Endothelial cell of umbilical vein (primary cell): ENCODE results near the gene SNX9.

Experiments
- EZH2 ChIP-seq: IDR thresholded peaks from 2 replicates; pipeline ENCODE4 v1.6.1; 2012; ENCODE audit warnings: borderline replicate concordance, low read depth, mild to moderate bottlenecking, moderate library complexity, low read length, inconsistent platforms; ENCODE audit not compliant: severe bottlenecking
- FOS ChIP-seq: IDR thresholded peaks from 2 replicates; pipeline ENCODE4 v1.6.1; 2011; ENCODE audit warnings: mild to moderate bottlenecking, low read length, moderate library complexity, borderline replicate concordance; ENCODE audit not compliant: insufficient read depth
- GATA2 ChIP-seq: IDR thresholded peaks from 2 replicates; pipeline ENCODE4 v1.7.0; 2011; ENCODE audit warnings: low read depth, mild to moderate bottlenecking, moderate library complexity, mixed read lengths, low read length; ENCODE audit not compliant: insufficient read length, insufficient read depth
- MAX ChIP-seq: IDR thresholded peaks from 2 replicates; pipeline ENCODE4 v1.6.1; 2011; ENCODE audit not compliant: insufficient read depth, insufficient read length
- MYC ChIP-seq: IDR thresholded peaks from one replicate; pipeline ENCODE4 v1.6.1; 2011; ENCODE audit warnings: mild to moderate bottlenecking, low read depth, low read length
- POLR2A ChIP-seq: IDR thresholded peaks from 2 replicates; pipeline ENCODE4 v1.6.1; 2012; ENCODE audit warnings: low read depth, mild to moderate bottlenecking, control low read depth, low read length
- POLR2AphosphoS5 ChIP-seq: IDR thresholded peaks from 2 replicates; pipeline ENCODE4 v1.6.1; 2012; ENCODE audit warnings: low read depth, mild to moderate bottlenecking, control low read depth, low read length, moderate library complexity; ENCODE audit not compliant: insufficient read depth
- TF ChIP-seq, protein P1 (sequence below), 2 donors: IDR thresholded peaks; 1 replicate in 1 of 2; 2 replicates in 1 of 2; pipeline ENCODE4 v1.5.1; 2011; ENCODE audit warnings: low read length in 2 of 2, mild to moderate bottlenecking in 2 of 2, moderate library complexity in 2 of 2, control low read depth in 1 of 2, inconsistent platforms in 1 of 2, low read depth in 1 of 2; ENCODE audit not compliant: insufficient read depth in 1 of 2; ENCODE audit errors: extremely low read depth in 1 of 2

GRCh38 chr6:157877573-157878438, 54.8 kb downstream of the SNX9 start:
- TF ChIP-seq, protein P1, sequence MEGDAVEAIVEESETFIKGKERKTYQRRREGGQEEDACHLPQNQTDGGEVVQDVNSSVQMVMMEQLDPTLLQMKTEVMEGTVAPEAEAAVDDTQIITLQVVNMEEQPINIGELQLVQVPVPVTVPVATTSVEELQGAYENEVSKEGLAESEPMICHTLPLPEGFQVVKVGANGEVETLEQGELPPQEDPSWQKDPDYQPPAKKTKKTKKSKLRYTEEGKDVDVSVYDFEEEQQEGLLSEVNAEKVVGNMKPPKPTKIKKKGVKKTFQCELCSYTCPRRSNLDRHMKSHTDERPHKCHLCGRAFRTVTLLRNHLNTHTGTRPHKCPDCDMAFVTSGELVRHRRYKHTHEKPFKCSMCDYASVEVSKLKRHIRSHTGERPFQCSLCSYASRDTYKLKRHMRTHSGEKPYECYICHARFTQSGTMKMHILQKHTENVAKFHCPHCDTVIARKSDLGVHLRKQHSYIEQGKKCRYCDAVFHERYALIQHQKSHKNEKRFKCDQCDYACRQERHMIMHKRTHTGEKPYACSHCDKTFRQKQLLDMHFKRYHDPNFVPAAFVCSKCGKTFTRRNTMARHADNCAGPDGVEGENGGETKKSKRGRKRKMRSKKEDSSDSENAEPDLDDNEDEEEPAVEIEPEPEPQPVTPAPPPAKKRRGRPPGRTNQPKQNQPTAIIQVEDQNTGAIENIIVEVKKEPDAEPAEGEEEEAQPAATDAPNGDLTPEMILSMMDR (IDR thresholded peaks at IDR 0.05; ENCODE audit: extremely low read depth in 1 of 2, insufficient read depth in 1 of 2, low read depth in 1 of 2, low read length in 2 of 2): no peak
- TF ChIP-seq FOS: no peak
- TF ChIP-seq EZH2: no peak
- no peak for TF ChIP-seq GATA2
- no peak for TF ChIP-seq POLR2A
- no peak for TF ChIP-seq MYC
- no peak for TF ChIP-seq MAX
- TF ChIP-seq POLR2AphosphoS5: no peak
